Nephron (organoid): Measurements from ENCODE around the gene SORL1.
A peak's percentile ranks its signal among the peaks of the same experiment; 100 is the strongest.

Source experiments
- H3K27ac Mint-ChIP-seq, 3 experiments: 2 replicates each; pipeline ENCODE4 v1.8.0; 2020; ENCODE audit warnings: mixed read lengths in 3 of 3, mild to moderate bottlenecking in 2 of 3, moderate library complexity in 1 of 3
- H3K27me3 Mint-ChIP-seq: 2 replicates; pipeline ENCODE4 v1.8.0; 2021; ENCODE audit warnings: low read depth, mild to moderate bottlenecking, moderate library complexity, mixed read lengths
- H3K36me3 Mint-ChIP-seq: 2 replicates; pipeline ENCODE4 v1.8.0; 2020; ENCODE audit warnings: low read depth, mixed read lengths
- H3K4me1 Mint-ChIP-seq: 2 replicates; pipeline ENCODE4 v1.8.0; 2020; ENCODE audit warnings: mixed read lengths
- H3K4me3 Mint-ChIP-seq, 3 experiments: 2 replicates each; pipeline ENCODE4 v1.8.0; 2020; ENCODE audit warnings: mild to moderate bottlenecking in 3 of 3, mixed read lengths in 3 of 3, moderate library complexity in 2 of 3
- H3K9me3 Mint-ChIP-seq: 2 replicates; pipeline ENCODE4 v1.8.0; 2020; ENCODE audit warnings: mixed read lengths
- TF ChIP-seq, protein P1 (sequence below), 3 experiments: fragments of 200-600 bp; sonication (generic); IDR thresholded peaks; one replicate each; pipeline ENCODE4 v1.5.0; 2021; ENCODE audit warnings: antibody characterized with exemption in 3 of 3; ENCODE audit not compliant: unreplicated experiment in 3 of 3

SORL1 gene

GRCh38 chr11:121448011-121448410 is 4.1 kb upstream of the SORL1 start:
- TF ChIP-seq, protein P1, sequence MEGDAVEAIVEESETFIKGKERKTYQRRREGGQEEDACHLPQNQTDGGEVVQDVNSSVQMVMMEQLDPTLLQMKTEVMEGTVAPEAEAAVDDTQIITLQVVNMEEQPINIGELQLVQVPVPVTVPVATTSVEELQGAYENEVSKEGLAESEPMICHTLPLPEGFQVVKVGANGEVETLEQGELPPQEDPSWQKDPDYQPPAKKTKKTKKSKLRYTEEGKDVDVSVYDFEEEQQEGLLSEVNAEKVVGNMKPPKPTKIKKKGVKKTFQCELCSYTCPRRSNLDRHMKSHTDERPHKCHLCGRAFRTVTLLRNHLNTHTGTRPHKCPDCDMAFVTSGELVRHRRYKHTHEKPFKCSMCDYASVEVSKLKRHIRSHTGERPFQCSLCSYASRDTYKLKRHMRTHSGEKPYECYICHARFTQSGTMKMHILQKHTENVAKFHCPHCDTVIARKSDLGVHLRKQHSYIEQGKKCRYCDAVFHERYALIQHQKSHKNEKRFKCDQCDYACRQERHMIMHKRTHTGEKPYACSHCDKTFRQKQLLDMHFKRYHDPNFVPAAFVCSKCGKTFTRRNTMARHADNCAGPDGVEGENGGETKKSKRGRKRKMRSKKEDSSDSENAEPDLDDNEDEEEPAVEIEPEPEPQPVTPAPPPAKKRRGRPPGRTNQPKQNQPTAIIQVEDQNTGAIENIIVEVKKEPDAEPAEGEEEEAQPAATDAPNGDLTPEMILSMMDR (IDR thresholded peaks at IDR 0.05; ENCODE audit: unreplicated experiment in 3 of 3): no peak
- peaks cover 43% of the 10 kb centered on the region for H3K27me3 Mint-ChIP-seq
- no peaks in the 10 kb centered on the region for H3K36me3 Mint-ChIP-seq
- H3K27ac Mint-ChIP-seq: no peak overlapping the region
- no peaks in the 10 kb centered on the region for H3K9me3 Mint-ChIP-seq
- H3K4me1 Mint-ChIP-seq: peaks cover 23% of the 10 kb centered on the region
- H3K4me3 Mint-ChIP-seq: no peak overlapping the region

DNA sequence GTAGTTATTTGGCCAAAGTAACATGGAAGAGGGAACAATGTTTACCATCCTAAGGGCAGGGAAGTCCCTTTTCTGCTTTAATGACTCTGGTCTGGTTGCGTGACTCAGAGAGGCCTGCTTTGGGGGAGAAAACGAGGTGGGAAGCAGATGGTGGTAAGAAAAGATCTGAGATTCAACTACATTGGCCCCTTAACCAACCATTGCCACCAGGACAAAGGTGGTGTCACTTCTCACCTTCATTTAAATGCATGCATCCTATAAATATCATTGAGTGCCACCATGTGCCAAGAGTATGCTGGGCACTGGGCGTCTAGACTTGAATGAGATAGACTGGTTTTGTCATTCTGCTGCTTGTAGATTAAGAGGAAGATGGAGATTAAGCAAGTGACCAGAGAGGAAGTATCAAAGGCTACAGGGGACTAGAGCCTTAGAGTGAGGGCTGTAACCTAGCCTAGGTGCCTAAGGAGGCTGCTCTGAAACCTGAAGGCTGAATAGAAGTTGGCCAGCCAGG is 3.6 kb upstream of the SORL1 start:
- Mint-ChIP-seq H3K9me3 (no peaks in the 10 kb centered on the region), H3K27me3 (peaks cover 48% of the 10 kb centered on the region), H3K36me3 (no peaks in the 10 kb centered on the region), H3K27ac (no peak overlapping the region), H3K4me1 (peaks cover 23% of the 10 kb centered on the region), H3K4me3 (peak overlapping the region in 2 of 3 experiments; percentile 2 to 3)
- TF ChIP-seq, protein P1 (IDR thresholded peaks at IDR 0.05; ENCODE audit: unreplicated experiment in 3 of 3): no peak

- Mint-ChIP-seq H3K4me1 (peaks cover 23% of the 10 kb centered on the region), H3K36me3 (no peaks in the 10 kb centered on the region), H3K9me3 (no peaks in the 10 kb centered on the region), H3K4me3 (peak overlapping the region in 1 of 3 experiments; percentile 51), H3K27me3 (peaks cover 48% of the 10 kb centered on the region), H3K27ac (no peak overlapping the region)
- TF ChIP-seq, protein P1 (IDR thresholded peaks at IDR 0.05; ENCODE audit: unreplicated experiment in 3 of 3): no peak
Measured at GRCh38 chr11:121449123-121449522, 3.0 kb upstream of the SORL1 start.

DNA sequence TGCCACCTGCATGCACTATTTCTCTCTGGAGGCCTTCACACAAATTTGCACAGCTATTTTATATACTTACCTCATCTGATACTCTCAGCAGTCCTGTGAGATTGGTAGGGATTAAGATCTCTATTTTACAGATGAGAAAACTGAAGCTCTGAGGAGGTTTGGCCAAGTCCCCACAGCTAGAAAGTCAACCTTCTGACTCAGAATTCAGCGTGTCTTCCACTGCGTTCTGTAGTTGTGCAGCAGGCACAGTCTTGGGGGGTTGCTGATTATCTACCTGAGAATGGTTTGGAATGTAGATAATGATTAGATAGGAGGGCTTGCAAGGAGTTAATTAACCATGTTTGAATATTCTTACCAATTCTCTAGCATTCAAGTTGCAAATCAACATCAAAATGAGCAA is 2.5 kb upstream of the SORL1 start:
- Mint-ChIP-seq H3K4me3 (no peak overlapping the region), H3K27me3 (peaks cover 52% of the 10 kb centered on the region), H3K27ac (no peak overlapping the region), H3K9me3 (no peaks in the 10 kb centered on the region), H3K4me1 (peaks cover 23% of the 10 kb centered on the region), H3K36me3 (no peaks in the 10 kb centered on the region)
- TF ChIP-seq, protein P1 (IDR thresholded peaks at IDR 0.05; ENCODE audit: unreplicated experiment in 3 of 3): no peak

DNA sequence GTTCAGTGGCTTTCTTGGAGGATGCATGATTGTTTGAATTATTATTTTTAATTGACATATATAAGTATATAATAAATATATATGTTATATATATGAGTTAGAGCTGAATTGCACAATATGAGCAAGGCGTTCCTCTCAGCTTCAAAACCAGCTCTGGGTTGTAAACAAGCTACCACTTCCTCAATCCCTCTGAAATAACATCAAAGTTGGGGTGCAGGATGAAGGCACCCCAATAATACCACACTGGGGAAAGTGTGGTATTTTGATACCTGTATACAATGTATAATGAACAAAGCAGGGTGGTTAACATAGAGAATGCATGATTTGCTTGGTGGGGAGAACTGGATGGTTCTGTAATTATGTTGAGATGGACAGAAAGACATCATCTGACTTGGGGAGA is 1.7 kb upstream of the SORL1 start:
- H3K36me3 Mint-ChIP-seq: no peaks in the 10 kb centered on the region
- TF ChIP-seq, protein P1 (IDR thresholded peaks at IDR 0.05; ENCODE audit: unreplicated experiment in 3 of 3): no peak
- peaks cover 55% of the 10 kb centered on the region for H3K27me3 Mint-ChIP-seq
- H3K27ac Mint-ChIP-seq: peak overlapping the region in 2 of 3 experiments; percentile 4 to 23
- H3K9me3 Mint-ChIP-seq: no peaks in the 10 kb centered on the region
- H3K4me3 Mint-ChIP-seq: peak overlapping the region; percentile 67 to 97 (median 73)
- H3K4me1 Mint-ChIP-seq: peaks cover 22% of the 10 kb centered on the region
